ENCODE measurements around the gene TTC23L. TPM values are rescaled to one million over a fixed set of nuclear protein-coding genes. Genes with fewer than 3 reads are reported as not detected.

Gene TTC23L
- total and polyA plus RNA-seq, 2 experiments from 2014 or later, result 0.07 TPM; not detected in 1

DNA sequence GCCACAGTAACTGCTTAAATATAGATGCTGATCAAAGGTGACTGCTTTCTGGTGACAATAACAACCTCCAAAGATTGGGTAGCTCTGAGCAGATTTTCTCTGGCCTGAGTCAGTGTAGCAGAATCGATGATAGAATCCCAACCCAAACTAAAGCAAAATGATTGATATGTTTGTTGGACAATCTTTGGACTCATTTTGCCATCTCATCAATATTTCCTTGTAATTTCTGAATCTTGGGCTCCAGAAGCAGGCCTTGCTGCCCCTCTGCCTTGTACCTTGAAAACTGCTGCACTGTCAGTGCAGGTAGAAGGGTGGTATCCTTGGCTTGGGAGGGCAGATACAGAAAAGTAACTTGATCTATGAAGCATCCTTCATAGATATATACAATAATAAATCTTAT, 18.9 kb downstream of the TTC23L start:
- WGBS (ENCODE audit: low lambda C conversion rate, missing lambda C conversion rate), result 97% methylated on average over 1 of the region's 1 CpG

DNA sequence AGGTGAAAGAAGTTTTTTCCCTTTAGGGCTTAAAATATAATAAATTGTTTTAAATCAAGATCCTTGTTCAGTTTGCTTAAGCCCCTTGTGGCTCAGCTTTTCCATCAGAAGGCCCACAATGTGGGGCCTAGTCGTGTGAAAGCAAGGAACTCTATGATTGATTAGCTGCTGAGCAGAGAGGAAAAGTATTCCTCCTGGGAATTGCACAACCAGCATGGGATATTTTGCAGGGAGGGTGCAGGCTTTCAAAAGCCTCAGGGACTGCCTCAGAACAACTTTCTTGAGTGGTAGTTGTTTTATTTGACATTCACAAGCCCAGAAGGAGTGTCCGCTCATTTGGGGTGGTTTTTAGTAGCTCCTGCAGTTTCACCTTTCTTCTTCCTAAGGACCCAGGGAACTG, 19.8 kb downstream of the TTC23L start:
- no peak for DNase-seq (ENCODE audit: low spot score)

More for the DNA sequence above, 18.9 kb downstream of the TTC23L start:
- Histone ChIP-seq H3K4me3 (no peak overlapping the region), H3K36me3 (replicated peaks; ENCODE audit: insufficient read depth, low read depth) (no peaks in the 10 kb centered on the region), H2AFZ (no peak overlapping the region), H3K9me2 (replicated peaks; ENCODE audit: insufficient read depth) (no peaks in the 10 kb centered on the region), H4K20me1 (ENCODE audit: insufficient read depth, poor library complexity, severe bottlenecking) (no peaks in the 10 kb centered on the region), H3K9me3 (ENCODE audit: low read depth) (no peaks in the 10 kb centered on the region), H3K4me2 (no peak overlapping the region), H3K27ac (no peak overlapping the region), H3K27me3 (no peaks in the 10 kb centered on the region), H3K79me2 (no peaks in the 10 kb centered on the region), H3K4me1 (ENCODE audit: insufficient read depth) (no peaks in the 10 kb centered on the region)
- TF ChIP-seq EZH2 (IDR thresholded peaks at IDR 0.05; ENCODE audit: borderline replicate concordance), result no peak
- no peak for DNase-seq (ENCODE audit: low spot score)

DNA sequence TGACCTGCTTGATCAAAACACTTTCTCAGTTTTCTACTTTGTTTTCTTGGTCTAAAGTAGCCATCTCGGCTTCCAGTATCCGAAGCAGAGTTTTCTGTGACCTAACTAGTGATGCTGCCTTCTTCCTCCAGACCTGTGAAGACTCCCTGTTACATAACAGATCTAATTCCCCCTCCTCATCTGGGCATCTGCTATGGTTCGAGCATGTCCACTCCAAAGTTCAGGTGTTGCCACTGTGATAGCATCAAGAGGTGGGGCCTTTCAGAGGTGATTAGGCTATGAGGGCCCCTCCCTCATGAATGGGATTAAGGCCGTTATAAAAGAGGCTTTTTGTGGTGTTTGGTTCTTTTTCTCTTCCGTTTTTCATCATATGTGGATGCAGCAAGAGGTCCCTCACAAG, 20.3 kb downstream of the TTC23L start:
- Histone ChIP-seq H3K79me2 (no peaks in the 10 kb centered on the region), H3K4me1 (ENCODE audit: insufficient read depth) (no peaks in the 10 kb centered on the region), H3K36me3 (replicated peaks; ENCODE audit: insufficient read depth, low read depth) (no peaks in the 10 kb centered on the region), H3K4me3 (no peak overlapping the region), H3K9me3 (ENCODE audit: low read depth) (no peaks in the 10 kb centered on the region), H2AFZ (no peak overlapping the region), H4K20me1 (ENCODE audit: insufficient read depth, poor library complexity, severe bottlenecking) (no peaks in the 10 kb centered on the region), H3K4me2 (no peak overlapping the region), H3K27ac (no peak overlapping the region), H3K27me3 (no peaks in the 10 kb centered on the region), H3K9me2 (replicated peaks; ENCODE audit: insufficient read depth) (no peaks in the 10 kb centered on the region)
- DNase-seq (ENCODE audit: low spot score), result no peak
- TF ChIP-seq, protein P1, sequence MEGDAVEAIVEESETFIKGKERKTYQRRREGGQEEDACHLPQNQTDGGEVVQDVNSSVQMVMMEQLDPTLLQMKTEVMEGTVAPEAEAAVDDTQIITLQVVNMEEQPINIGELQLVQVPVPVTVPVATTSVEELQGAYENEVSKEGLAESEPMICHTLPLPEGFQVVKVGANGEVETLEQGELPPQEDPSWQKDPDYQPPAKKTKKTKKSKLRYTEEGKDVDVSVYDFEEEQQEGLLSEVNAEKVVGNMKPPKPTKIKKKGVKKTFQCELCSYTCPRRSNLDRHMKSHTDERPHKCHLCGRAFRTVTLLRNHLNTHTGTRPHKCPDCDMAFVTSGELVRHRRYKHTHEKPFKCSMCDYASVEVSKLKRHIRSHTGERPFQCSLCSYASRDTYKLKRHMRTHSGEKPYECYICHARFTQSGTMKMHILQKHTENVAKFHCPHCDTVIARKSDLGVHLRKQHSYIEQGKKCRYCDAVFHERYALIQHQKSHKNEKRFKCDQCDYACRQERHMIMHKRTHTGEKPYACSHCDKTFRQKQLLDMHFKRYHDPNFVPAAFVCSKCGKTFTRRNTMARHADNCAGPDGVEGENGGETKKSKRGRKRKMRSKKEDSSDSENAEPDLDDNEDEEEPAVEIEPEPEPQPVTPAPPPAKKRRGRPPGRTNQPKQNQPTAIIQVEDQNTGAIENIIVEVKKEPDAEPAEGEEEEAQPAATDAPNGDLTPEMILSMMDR (IDR thresholded peaks at IDR 0.05; ENCODE audit: poor library complexity), result no peak
- no peak for TF ChIP-seq EZH2phosphoT487 (IDR thresholded peaks at IDR 0.05; ENCODE audit: low read depth, severe bottlenecking, unreplicated experiment)
- TF ChIP-seq EZH2 (IDR thresholded peaks at IDR 0.05; ENCODE audit: borderline replicate concordance), result no peak
- WGBS (ENCODE audit: low lambda C conversion rate, missing lambda C conversion rate), result 38% methylated on average over 5 of the region's 5 CpGs

More for the DNA sequence above, 19.8 kb downstream of the TTC23L start:
- no peak overlapping the region for H2AFZ ChIP-seq
- no peaks in the 10 kb centered on the region for H3K9me3 ChIP-seq (ENCODE audit: low read depth)
- H3K4me1 ChIP-seq (ENCODE audit: insufficient read depth), result no peaks in the 10 kb centered on the region
- no peaks in the 10 kb centered on the region for H3K9me2 ChIP-seq (replicated peaks; ENCODE audit: insufficient read depth)
- H3K27me3 ChIP-seq, result no peaks in the 10 kb centered on the region
- no peak overlapping the region for H3K27ac ChIP-seq
- no peaks in the 10 kb centered on the region for H3K79me2 ChIP-seq
- TF ChIP-seq EZH2 (IDR thresholded peaks at IDR 0.05; ENCODE audit: borderline replicate concordance) (no peak), EZH2phosphoT487 (IDR thresholded peaks at IDR 0.05; ENCODE audit: low read depth, severe bottlenecking, unreplicated experiment) (no peak)
- TF ChIP-seq, protein P1 (IDR thresholded peaks at IDR 0.05; ENCODE audit: poor library complexity), result no peak
- no peak overlapping the region for H3K4me2 ChIP-seq
- H3K4me3 ChIP-seq, result no peak overlapping the region
- no peaks in the 10 kb centered on the region for H3K36me3 ChIP-seq (replicated peaks; ENCODE audit: insufficient read depth, low read depth)
- no peaks in the 10 kb centered on the region for H4K20me1 ChIP-seq (ENCODE audit: insufficient read depth, poor library complexity, severe bottlenecking)
- 71% methylated on average over 2 of the region's 2 CpGs for WGBS (ENCODE audit: low lambda C conversion rate, missing lambda C conversion rate)

DNA sequence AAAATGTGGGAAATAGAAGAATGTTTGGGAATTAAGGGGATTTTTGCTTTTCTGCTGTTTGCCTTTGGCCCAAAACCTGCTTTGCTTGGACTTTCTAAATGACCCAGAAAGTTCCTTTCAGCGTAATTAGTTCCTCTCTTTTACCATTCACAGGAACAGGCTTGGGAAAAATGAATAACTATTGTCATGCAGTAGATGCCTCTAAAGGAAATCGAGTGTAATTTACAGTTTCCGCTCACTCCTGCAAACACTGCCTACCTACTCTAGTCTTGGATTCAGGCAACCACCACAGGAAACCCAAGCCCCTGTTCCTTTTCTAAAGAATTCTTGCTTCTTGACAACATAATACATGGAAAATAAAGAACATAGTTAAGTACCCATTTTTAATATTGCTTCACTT, 25.0 kb downstream of the TTC23L start:
- Histone ChIP-seq H3K36me3 (replicated peaks; ENCODE audit: insufficient read depth, low read depth) (no peaks in the 10 kb centered on the region), H3K4me1 (ENCODE audit: insufficient read depth) (peaks cover 9% of the 10 kb centered on the region), H3K4me2 (no peak overlapping the region), H3K4me3 (no peak overlapping the region), H3K9me2 (replicated peaks; ENCODE audit: insufficient read depth) (no peaks in the 10 kb centered on the region), H2AFZ (no peak overlapping the region), H4K20me1 (ENCODE audit: insufficient read depth, poor library complexity, severe bottlenecking) (no peaks in the 10 kb centered on the region), H3K27ac (no peak overlapping the region), H3K9me3 (ENCODE audit: low read depth) (no peaks in the 10 kb centered on the region), H3K27me3 (no peaks in the 10 kb centered on the region), H3K79me2 (no peaks in the 10 kb centered on the region)
- WGBS (ENCODE audit: low lambda C conversion rate, missing lambda C conversion rate), result 79% methylated on average over 3 of the region's 3 CpGs
- TF ChIP-seq, protein P1 (IDR thresholded peaks at IDR 0.05; ENCODE audit: poor library complexity), result no peak
- no peak for TF ChIP-seq EZH2phosphoT487 (IDR thresholded peaks at IDR 0.05; ENCODE audit: low read depth, severe bottlenecking, unreplicated experiment)
- no peak for TF ChIP-seq EZH2 (IDR thresholded peaks at IDR 0.05; ENCODE audit: borderline replicate concordance)
- no peak for DNase-seq (ENCODE audit: low spot score)
